ENCODE data around the gene CALHM5.
"Not testable (repeated sequence)": the region's sequence is repeated elsewhere in the genome, so short reads cannot be mapped to it uniquely, and the experiment has no call there.

The CALHM5 gene

DNA sequence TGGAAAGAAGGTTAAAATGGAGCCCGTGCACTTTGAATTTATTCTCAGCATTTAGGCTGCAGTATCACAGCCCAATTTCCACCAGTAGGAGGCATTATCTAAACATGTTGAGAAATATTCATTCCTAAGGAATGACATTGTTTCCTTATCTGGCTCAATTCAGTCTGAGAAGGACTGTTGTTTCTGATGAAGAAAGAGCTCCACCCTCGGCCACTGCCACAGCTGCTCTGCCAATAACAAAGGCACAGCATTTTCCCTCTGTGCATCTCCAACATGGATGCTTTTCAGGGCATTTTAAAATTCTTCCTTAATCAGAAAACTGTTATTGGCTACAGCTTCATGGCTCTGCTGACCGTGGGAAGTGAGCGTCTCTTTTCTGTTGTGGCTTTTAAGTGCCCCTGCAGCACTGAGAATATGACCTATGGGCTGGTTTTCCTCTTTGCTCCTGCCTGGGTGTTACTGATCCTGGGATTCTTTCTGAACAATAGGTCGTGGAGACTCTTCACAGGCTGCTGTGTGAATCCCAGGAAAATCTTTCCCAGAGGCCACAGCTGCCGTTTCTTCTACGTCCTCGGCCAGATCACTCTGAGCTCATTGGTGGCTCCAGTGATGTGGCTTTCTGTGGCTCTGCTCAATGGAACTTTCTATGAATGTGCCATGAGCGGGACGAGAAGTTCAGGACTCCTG, at the start of gene CALHM5:
Gene CALHM5 (plus strand): TSS at position 216 of the 687 bp plus-strand sequence. CDS start 58 bp downstream, at position 274.
- DNase-seq: peak; percentile 39 to 43 (median 41)

DNA sequence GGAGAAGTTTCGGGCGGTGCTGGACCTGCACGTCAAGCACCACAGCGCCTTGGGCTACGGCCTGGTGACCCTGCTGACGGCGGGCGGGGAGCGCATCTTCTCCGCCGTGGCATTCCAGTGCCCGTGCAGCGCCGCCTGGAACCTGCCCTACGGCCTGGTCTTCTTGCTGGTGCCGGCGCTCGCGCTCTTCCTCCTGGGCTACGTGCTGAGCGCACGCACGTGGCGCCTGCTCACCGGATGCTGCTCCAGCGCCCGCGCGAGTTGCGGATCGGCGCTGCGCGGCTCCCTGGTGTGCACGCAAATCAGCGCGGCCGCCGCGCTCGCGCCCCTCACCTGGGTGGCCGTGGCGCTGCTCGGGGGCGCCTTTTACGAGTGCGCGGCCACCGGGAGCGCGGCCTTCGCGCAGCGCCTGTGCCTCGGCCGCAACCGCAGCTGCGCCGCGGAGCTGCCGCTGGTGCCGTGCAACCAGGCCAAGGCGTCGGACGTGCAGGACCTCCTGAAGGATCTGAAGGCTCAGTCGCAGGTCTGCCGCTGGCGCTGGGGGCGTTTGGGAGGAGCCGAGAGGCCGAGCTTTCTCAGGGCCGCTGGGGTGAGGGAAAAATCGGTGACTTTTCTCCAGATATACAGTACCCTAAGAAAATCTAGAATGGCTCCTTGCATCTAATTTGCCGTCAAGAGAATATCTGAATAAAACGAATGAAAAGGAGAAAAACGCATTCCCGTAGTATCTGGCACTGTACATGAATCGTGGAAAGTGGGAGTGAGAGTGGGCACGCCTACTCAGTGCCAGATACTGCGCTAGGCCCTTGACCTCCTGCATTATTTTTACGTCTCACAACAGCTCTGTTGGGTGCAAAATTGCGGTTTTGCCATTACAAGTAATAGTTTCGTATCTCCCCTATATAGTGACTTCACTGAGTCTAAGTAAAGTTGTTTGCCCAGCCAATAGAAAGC, 49.2 kb upstream of the CALHM5 start:
- DNase-seq: peak in 2 of 3 donors; percentile 50 to 69

DNA sequence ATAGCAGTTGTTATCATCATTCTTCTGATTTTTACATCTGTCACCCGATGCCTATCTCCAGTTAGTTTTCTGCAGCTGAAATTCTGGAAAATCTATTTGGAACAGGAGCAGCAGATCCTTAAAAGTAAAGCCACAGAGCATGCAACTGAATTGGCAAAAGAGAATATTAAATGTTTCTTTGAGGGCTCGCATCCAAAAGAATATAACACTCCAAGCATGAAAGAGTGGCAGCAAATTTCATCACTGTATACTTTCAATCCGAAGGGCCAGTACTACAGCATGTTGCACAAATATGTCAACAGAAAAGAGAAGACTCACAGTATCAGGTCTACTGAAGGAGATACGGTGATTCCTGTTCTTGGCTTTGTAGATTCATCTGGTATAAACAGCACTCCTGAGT, 48.1 kb upstream of the CALHM5 start:
- no peak for DNase-seq

DNA sequence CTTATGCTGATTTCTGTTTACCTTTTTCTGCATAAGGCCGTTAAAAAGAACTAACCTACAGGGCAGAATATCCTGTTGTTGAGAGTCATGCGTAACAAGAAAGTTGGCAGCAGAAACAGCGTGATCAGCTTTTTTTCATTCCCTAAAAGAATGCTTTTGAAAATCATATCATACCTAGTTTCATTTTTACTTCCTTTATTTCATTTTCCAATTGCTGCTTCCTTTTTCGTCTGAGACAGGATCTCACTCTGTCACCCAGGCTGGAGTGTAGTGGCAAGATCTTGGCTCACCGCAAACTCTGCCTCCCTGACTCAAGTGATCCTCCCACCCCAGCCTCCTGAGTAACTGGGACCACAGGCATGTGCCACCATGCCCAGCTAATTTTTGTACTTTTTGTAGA, 46.2 kb upstream of the CALHM5 start:
- DNase-seq: peak; percentile 86 to 97 (median 94)

DNA sequence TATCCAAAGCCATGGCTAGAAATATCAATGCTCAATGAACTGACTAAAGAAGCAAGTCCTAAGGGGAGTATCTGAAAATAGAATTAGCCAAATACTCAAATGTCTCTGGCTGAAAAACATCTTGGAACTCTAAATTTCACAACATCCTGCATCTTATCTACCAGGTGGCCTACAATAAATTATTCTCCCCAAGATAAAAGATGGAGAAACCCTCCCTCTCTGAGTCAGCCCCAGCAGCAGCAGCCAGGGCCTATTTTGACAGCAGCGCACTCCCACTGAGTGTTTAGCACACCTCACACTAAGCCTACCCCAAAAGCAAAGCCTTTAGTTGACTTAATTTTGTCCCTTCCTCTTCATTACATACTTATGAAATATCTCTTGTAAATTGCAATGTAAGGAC, 44.3 kb upstream of the CALHM5 start:
- DNase-seq: no peak

DNA sequence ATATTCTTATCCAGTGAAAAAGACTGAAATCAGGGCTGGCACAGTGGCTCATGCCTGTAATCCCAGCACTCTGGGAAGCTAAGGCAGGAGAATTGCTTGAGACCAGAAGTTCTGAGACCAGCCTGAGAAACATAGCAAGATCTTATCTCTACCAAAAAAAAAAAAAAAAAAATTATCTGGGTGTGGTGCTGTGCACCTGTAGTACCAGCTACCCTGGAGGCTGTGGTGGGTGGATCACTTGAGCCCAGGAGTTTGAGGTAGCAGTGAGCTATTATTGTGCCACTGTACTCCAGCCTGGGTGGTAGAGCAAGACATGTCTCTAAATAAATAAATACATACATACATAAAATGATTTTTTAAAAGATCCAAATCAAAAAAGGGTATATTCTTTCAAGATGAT, 43.9 kb upstream of the CALHM5 start:
- DNase-seq: no peak

DNA sequence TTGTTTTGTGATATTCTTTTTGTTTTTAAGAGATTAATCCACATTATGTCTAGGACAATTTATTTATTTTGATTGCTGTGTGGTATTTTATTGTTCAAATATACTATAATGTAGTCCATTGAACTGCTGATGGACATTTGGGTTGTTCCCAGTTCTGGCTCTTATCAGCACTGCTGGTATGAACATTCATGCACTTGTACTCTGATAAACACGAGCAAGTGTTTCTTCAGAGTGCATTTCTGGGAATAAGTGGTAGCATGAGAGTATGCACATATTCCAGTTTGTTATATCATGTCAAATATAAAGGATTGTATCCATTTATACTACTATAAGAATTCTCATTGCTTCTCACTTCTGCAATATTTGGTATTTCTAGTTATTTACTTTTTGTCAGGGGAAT, 43.1 kb upstream of the CALHM5 start:
- no peak for DNase-seq

DNA sequence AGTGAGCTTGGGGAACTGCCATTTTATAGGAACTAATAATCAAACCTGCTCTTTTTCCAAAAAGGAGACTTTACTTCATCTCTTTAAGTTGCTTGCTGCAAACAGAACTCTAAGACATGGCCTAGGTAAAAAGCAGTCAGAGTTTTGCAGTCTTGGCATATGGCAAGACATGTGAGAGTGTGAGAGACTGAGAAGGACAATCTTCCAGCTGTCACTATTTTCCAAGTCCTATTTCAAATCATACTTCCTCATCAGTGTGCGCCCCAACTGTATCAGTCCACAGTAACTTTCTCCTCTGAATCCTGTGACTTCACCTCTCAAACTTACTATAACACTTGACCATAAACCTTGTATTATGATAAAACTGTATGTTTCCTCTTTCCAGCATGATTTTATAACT, 39.9 kb upstream of the CALHM5 start:
- peak in 2 of 3 donors; percentile 30 to 37 for DNase-seq

DNA sequence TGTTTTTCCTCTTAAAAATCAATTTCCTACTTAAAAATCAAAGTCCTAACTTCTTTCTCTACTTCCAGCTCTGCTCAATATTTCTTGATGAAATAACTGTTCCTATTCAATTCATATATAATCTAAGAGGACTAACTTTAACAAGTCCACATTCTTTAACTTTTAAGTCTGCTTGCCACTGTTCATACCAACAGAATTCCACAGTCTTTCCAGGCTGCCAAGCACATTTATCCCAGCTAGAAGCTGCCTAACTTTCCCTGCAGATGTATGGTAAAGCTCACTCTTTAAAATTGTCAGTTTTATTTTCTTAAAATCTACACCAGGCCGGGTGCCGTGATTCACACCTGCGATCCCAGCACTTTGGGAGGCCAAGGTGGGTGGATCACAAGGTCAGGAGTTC, 38.7 kb upstream of the CALHM5 start:
- DNase-seq: no peak

GRCh38 chr6:116475141-116475540, 36.3 kb upstream of the CALHM5 start:
- DNase-seq: peak in 2 of 3 donors; percentile 46 to 51

DNA sequence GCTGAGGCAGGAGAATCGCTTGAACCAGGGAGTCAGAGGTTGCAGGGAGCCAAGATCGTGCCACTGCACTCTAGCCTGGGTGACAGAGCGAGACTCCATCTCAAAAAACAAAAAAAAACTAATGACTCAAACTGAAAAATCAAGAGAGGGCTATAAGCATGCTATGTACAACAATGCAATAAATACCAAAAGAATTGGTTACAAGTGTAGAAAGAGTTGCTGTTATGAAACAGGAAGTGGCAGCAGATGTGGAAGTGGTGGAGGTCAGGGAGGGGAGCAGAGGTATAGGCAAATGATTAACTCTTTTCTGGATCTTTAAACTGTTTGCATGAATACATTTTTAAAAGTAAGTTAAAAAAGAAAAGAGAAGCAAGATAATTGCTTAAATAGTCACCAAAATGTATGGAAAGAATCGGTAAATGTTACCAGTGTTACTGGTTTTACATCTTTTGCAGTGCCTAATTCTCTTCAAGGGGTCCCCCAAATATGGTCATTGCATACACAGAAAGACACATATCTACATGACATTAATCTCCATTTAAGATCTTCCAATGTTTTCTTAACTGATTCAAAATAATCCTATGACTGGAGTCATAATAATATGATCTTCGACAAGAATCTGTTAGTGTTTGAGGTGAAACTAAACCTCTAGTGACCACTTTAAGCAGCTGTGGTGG, 35.3 kb upstream of the CALHM5 start:
- DNase-seq: peak; percentile 58 to 79 (median 73)

GRCh38 chr6:116482780-116483179, 28.7 kb upstream of the CALHM5 start:
- no peak for DNase-seq

- DNase-seq: no peak
Observed at GRCh38 chr6:116483616-116484015, 27.8 kb upstream of the CALHM5 start.

- no peak for DNase-seq
Observed at GRCh38 chr6:116485559-116486184, 25.8 kb upstream of the CALHM5 start.

GRCh38 chr6:116491610-116492330, 19.7 kb upstream of the CALHM5 start:
- no peak for DNase-seq

- DNase-seq: peak; percentile 43 to 87 (median 56)
Observed at GRCh38 chr6:116492331-116493067, 18.9 kb upstream of the CALHM5 start.

DNA sequence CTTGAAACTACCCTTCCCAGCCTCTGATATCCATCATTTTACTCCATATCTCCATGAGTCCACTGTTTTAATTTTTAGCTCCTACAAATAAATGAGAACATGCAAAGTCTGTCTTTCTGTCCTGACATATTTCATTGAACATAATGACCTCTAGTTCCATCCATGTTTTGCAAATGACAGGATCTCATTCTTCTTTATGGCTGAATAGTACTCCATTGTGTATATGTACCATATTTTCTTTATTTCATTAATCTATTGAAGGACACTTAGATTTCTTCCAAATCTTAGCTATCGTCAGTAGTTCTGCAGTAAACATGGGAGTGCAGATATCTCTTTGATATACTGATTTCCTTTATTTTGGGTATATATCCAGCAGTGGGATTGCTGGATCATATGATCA, 16.3 kb upstream of the CALHM5 start:
- not testable (repeated sequence) for DNase-seq

DNA sequence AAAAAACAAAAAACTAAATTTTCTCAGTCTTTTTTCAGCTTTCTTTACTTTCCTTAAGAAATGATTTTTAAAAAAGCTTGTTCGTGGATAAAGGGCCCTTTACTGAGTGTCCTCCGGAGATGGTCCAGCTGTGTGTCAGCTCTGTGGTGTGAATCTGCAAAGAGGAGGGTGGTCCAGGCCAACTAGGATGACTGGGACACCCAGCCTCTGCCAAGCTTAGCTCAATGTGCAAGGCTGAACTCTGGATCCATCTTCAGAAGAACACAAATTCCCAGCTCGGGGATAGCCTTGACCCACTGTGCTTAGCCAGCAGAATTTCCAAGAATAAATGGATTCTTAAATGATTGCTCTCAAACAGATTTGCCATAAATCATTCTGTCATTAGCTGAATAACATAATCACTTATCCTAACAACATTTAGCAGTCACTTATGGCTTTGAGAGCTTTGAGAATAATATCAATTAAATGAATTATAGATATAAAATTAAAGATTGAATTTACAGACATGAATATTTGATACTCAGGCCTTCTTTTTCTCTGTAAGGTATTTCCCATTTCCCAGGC, 14.2 kb upstream of the CALHM5 start:
- DNase-seq: no peak

GRCh38 chr6:116500969-116501433, 10.4 kb upstream of the CALHM5 start:
- DNase-seq: peak; percentile 81 to 88 (median 82)

- no peak for DNase-seq
Observed at GRCh38 chr6:116507324-116507723, 4.1 kb upstream of the CALHM5 start.

GRCh38 chr6:116508527-116508926, 2.9 kb upstream of the CALHM5 start:
- DNase-seq: no peak

Measured in suppressor macrophage treated with lipopolysaccharide for 1 hour (primary cell).